Effector CD8-positive, alpha-beta T cell (primary cell): ENCODE measurements around the gene DNAL4.

Experiments used
- DNase-seq: peaks from one replicate; lab custom pipeline; 2025; lab: John Stamatoyannopoulos, UW

Gene DNAL4

DNA sequence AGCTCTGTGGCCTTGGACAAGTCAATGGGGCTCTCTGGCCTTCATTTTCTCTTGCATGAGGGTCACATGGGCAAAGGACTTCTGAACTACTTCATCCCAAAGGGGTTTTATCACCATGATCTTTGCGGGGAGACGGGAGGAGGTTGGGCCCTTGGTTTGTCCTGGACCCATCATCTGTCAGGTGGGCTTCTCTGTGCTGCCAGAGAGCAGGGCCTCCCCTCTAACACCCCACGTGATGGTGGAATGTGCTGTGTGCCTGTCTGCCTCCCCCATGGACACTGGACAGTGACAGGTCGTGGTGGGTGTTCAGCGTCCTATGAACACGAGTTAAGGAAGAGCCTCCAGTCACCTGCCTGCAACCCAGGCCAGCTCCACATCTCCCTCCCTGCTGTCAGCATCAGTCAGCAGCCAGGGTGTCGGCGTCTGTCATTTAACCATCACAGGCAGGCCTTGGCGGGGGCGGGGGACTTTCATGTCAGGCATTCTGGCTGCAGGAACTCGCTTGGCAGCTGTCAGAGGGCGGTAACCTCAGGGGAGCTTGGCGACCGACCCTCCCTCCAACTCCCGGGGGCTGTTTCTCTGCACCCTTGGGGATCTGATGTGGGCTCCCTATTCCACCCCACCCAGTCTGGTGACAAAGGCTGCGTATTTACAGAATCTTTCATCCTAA is 35.5 kb downstream of the DNAL4 start:
- DNase-seq = peak; percentile 70

DNA sequence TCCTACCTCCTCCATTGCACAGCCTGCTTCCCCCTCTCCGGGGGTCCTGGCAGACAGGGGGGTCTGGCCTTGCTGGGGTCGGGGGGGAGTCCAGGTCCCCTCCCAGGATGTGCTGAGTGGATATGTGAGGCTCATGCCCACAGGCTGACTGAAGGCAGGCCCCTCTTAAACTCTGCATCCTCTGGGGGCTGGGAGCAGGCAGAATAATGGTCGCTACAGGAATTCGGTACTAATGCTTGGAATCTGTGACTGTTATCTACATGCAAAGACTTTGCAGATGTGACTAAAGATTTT is 36.5 kb downstream of the DNAL4 start:
- DNase-seq = no peak

DNA sequence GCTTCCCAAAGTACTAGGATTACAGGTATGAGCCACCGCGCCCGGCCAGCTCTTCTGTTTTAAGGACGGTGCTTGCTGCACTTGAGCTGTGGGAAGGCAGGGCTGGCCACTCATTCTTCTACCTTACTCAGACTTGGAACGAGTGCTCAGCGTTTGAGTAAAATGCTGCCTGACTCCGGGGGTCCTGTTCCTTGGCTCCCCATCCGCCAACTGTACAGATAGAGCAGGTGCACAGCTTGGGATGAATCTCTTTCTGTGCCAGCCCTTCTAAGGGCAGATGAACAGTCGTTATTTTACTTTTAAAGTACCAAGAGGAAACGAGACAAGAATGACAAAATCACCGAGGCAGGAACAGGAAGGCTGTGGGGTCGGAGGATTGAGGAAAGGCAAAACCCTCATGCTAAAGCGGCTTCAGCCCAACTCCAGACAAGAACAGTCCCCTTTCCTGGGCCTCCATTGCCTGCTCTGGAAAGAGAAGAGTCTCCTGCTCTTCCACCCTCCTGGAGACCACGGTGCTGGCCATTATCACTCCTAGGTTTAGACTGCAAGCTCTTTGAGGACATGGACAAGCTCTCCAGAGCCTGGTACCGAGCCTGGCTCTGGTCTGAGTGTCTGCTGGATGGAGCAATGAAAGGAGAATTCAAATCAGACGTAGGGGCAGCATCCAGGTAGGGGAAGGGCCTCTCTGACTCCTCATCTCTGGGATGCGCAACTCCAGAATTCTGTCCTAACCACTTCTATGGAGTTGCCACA is 37.1 kb downstream of the DNAL4 start:
- no peak for DNase-seq

DNA sequence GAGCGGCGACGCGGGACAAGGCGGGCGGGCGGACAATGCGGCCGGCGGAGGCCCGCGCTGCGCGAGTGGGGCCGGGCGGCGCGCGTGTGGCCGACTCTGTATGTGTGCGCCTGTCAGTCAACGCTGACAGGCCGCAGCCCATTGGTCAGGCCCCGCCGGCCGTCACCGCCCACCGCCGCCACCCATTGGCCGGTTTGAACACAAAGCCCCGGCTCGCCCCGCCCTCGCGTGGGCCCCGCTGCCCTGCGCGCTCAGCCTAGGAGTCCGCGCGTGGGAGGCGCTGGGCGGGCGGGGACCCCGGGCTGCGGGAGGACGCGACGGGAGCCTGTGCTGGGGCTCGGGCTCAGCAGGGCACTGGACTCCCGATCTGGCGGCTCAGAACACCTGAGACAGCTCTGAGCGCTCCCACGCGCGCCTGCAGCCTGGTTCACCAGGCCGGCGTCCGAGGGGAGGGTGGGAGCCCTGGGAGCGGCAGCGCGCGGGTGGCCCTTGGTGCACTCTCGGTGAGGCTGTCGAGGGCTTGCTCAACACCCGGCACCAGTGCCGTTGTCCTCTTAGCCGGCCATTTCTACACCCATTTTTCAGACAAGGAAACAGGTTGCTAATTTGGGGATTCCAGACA is 37.9 kb downstream of the DNAL4 start, which contains the start of gene SUN2:
Gene SUN2, minus strand, starts transcription at position 88 of the 622 bp plus-strand sequence. CDS start 3,370 bp downstream, outside the sequence.
- DNase-seq = peak; percentile 93

DNA sequence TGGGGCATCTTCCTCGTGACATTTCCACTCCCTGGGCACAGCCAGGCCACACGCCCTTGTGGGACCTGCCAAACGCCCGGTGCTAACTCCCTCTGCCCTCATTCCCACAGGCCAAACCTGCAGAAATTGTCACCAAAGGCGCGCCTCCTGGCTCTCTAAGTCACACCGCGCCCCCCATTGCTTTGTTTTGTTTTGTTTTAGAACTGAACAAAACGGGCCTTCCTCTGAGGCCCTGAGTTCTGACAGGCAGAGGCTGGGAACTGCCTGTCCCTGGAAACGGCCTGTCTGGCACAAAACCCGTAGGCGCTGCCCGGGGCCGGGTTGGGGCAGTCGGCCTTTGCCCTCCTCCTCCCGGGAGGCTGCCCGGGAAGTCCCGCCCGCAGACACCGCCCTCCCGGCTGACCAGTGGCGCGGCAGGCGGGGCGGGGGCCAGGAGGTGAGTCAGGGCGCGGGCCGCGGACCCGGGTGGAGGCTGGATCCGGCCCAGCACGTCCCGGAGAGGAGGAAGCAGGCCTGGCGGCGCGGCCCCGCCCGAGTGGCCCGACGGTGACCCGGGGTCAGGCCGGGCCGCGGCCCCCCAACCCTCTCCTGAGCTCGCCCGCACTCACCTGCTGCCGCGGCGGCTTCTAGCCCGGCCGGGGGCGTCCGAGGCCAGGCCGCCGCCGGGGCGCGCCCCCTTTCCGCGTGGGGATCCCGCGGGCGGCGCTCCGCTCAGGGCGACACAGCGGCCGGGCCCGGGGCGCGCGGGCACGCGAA is 38.6 kb downstream of the DNAL4 start:
- peak; percentile 28 for DNase-seq

DNA sequence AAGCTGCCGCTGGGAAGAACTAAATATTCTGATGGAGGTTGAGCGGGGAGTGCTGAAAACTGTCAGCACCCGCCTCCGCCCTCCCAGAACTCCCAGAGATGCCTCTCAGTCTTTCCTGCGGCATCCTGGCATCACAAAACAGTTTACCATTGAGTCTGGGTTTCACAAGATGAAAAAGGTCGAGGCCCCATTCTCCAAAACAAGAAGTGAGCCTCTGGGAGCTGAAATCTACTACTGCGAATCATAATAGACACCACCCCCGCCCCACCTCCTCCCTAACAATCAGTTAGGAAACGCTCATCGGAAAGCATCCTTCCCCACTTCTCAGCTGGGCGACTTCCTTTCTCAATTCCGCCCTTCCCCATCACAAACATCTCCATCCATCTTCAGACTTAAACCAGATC is 39.2 kb downstream of the DNAL4 start:
- DNase-seq = no peak

DNA sequence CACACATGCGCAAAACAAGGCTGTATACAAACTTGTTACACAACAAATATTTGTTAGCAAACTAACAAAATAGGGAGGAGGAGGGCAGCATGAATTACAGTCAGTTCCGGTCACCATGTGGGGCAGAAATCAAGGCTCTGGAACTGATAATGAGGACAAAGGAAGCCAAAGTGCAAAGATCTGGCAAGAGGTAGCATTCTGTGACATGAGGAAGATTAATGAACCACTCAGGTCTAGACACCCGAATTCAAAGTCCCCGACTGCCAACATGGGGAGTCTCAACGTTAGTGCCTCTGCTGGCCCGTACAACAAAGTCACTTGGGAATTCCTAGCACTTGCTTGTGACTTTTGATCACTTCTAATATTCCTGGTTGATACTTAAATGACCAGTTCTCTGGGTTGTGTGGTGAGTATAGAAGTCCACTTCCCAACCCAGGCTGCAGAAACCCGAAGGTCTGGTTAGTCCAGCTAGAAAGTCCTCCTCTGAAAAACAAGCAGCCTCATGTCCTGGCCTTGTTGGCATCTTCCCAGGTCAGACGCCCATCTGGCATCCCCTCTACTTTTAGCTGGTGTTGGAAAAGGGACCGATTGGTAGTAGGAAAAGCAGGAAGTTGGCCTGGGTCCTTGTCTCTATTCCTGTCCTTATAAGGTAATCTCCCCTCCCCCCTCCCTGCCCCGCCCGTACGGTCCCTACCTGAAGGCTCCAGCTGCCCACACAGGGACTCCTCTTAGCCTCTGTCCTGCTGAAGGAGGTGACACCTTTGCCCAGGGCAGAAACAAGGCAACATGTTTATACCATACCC is 39.8 kb downstream of the DNAL4 start:
- peak; percentile 27 for DNase-seq

DNA sequence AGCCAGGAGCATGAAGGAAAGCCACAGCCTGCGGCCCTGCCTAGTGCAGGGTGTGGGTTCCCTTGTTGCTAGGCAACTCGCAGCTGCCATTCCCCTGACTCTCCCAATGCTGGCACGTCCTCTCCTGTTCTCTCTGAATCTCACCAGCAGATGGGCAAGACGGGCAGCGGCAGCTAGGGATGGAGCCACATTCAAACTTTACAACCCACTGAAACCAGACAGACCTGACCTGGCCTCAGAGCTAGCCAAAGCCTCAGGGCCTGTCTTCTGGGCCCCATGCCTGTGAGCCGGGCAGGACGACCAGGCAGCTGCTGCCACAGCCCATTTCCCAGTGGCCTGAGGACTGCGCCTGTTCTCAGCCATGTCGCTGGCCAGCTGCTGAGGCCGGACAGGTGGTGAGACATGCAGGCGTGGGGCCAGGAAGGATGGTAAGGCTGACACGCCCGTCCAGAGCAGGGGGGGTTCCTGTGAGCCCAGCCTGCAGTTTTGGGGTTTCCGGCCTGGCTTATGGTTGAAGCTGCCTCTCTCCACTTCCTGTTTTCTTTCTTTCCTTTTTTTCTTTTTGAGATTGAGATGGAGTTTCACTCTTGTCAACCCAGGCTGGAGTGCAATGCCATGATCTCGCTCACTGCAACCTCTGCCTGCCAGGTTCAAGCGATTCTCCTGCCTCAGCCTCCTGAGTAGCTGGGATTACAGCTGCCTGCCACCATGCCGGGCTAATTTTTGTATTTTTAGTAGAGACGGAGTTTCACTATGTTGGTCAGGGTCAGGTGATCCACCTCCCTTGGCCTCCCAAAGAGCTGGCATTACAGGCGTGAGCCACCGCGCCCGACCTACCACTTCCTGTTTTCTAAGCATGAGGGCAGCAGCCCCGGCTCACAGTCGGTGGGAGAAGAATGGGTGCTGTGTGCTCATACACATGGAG is 42.3 kb downstream of the DNAL4 start:
- peak; percentile 53 for DNase-seq

DNA sequence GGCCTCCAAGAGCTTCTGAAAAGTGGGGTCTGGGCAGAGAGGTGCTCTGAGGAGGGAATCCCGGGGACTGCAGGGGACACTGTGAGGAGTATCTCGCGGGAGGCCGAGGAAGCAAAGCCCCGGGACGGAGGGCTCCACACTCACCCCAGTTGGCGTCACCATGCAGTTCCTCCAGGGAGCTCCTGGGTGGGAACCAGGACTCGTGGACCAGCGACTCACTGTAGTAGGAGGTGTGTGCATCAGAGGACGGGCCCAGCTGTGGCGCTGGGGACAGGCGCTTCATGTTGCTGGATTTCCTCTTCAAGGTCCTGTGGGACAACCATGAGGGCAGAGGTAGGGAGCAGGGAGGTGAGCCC is 42.9 kb downstream of the DNAL4 start:
- DNase-seq = no peak

DNA sequence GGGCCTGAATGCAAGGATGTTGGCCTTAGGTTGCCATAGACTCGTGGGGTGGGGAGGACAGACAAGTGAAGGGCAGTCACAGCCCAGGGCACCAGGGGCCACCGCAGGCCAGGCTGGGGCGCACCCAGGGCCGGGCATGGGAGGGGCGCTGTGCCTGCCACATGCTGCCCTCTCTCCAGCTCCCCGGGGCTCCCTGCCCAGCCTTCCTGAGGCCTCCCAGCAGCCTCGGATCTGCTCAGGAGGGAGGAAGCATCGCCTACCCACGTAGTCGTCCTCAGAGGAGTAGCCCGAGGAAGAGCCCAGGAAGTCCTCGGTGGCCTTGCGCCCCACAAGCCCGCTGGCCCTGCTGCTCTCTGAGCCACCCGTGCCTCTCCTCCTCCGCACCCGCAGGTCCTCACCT is 43.3 kb downstream of the DNAL4 start:
- DNase-seq = no peak

DNA sequence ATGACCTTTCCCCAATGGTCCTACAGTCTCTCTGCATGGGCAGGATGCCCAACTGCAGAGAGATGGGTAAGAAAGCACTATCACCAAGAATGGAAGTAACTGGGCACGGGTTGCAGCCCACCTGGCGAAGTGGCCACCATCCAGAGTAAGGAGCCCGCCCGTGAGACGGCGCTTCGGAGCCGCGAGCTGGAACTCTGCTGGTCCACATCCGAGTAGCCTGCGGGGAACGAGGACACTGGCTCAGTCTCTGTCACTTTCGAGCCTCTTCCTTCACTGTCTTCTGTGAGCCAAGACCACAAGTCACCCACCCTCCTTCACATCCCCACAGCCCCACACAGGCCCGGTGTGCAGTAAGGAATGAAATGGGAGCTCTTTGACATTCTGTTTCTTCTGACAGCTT is 43.8 kb downstream of the DNAL4 start:
- DNase-seq = no peak

DNA sequence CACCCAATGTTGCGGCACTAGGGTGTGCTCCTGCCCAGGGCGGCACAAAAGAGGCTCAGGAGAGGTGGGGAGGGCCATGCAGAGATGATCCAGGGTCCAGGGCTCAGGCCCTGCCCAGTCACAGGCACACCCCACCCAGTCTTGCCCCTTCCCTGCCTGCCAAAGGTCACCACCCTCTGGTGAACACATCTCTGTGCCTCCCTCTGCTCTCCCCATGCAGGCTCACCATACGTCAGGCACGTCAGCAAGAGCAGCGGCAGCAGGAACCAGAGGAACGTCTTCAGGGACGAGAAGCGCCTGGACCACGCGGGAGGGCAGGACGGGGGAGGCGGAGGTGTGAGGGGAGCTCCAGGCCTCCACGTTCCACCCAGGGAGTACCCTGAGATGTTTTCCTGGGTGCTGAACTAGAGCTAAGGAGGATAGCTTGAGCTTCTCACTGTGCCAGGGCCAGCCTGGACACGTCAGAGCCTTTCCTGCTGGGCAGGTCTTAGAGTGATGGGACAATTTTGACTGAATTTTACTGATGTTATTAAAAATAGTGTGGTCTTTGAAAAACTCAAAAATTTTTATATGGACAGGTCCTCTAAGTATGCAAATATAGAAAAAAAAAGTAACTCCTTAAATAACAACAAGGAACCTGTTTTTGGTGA is 45.3 kb downstream of the DNAL4 start:
- DNase-seq = no peak

DNA sequence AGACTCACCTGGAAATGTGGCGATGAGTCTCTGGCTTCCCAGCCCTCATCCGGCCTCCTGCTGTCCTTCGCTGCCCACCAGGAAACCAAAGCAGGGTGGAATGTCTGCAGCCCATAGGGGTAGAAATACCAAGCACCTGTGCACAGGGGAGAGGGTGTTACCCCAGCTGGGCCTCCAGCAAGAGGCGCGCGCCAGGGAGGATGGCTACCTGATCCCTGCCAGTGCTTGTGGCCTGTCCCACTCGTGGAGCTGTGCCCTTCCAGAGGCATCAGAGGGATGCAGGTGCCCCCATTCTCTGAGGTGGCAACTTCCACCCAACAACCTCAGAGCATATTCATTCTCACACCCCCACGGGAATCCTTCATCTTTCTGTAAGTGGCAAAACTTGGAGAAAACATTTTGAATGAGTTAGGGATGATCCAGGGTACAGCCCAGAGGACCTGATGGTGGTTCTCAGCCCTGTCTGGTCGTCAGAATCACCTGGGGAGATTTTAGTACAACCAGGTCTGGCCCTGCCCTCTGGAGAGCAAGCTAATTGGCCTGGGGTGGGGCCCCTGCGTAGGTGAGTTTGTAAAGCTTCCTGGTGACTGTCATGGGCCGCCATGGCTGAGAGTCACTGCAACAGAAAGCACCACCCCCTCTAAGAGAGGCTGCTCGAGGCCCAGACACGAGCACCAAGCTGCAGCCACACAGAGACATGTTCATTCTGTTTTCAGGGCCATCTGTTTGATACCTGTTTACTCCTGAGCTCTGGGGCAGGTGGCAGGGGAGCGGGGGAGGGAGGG is 48.1 kb downstream of the DNAL4 start:
- no peak for DNase-seq

DNA sequence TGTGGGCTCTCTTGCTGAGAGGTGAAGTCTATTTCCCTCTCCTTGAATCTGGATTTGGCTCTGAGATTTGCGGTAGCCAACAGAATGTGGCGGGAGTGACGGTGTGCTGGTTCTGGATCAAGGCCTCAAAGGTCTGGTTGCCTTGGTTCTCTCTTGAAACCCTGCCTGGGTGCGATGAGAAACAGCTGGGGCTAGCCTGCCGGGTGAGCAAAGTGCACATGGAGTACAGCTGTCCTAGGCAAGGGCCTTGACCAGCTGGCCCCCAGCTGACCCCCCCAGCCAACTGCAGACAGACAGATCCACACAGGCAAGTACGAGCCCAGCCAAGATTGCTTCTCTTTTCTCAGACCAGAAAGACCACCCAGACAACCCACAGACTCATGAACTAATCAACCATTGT is 49.0 kb downstream of the DNAL4 start:
- no peak for DNase-seq

DNA sequence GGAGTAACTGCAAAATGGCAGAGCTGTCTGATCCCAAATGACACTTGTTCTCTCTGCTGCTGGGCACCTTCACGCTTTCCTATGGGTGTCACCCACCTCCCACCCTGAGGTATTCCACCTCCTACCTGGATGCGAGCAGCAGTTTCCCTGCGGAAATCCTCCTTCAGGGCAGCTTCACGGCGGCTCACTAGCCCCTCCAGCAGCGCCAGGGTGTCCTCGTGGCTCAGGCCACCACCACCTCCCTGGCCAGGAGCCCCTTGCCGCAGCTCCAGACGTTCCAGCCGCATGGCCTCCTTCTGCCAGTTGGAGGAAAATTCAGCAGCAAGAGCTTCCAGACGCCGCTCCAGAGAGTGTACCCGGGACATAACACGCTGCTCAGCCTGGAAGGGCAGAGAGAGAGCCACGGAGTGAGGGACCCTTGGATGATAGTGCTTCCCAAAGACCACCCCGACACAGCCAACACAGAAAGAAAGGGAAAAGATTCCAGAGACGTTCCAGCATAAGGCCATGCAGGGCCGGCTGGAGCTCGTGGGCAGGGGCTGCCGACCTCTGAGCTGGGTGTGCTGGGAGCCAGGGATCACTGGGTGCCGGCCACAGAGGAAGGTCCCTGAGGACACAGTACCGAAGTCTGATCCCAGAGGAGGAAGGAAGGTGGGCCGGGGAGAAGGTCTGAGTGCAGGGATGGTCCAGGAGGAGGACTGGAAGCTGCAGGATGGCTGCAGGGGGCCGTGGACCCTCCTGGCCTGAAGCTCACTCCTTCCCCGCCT is 51.6 kb downstream of the DNAL4 start:
- no peak for DNase-seq

DNA sequence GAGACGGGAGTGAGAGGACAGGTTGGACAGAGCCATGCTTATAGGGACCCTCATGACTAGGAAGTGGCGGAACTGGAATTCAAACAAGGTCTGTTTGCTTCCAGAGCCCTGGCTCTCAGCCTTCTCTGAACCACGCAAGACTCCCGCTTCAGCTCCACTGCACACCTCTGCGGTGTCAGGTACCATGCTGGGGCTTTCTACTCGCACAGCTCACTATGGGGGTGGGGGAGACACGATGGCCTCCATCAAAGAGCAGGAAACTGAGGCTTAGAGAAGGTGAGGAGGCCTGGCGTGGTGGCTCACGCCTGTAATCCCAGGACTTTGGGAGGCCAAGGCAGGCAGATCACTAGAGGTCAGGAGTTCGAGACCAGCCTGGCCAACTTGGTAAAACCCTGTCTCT is 52.4 kb downstream of the DNAL4 start:
- DNase-seq = no peak

DNA sequence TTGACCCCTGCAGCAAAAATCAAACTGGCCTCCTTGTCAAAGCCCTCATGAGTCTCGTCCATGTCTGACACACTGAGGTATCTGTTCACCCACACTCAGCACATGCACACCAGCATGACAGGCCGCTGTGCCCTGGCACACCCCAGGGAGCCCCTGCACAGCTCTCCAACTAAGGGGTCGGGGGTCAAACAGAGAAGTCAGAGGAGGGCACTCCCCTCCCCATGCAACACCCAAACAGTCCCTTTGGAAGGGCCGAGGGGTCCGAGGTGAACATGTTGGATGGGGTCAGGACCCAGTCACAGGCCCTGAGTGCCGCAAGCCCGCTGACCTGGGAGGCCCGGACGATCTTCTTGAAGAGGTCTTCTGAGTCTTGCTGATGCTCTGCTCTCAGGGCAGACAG is 52.8 kb downstream of the DNAL4 start:
- DNase-seq = no peak

DNA sequence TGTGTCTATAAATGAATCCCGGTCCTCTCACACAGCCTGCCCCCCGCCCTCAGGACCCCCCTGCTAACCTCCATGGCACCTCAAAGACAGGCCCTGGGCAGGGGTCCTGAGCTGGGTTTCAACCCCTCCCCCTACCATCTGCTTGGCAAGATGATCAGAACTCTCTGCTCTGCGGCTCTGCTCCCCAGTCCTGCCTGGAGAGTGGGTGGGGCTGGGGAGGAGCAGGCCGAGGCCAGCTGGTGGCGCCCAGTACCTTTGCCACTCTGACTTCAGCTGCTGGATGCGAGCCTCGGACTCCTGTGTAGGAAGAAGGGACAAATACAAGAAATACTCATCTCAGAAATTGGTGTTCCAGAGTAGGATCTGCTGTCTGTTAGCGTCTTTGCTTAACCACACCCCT is 53.2 kb downstream of the DNAL4 start:
- DNase-seq = no peak
